Measurements from ENCODE around the gene PLXNA4.

PLXNA4 gene

DNA sequence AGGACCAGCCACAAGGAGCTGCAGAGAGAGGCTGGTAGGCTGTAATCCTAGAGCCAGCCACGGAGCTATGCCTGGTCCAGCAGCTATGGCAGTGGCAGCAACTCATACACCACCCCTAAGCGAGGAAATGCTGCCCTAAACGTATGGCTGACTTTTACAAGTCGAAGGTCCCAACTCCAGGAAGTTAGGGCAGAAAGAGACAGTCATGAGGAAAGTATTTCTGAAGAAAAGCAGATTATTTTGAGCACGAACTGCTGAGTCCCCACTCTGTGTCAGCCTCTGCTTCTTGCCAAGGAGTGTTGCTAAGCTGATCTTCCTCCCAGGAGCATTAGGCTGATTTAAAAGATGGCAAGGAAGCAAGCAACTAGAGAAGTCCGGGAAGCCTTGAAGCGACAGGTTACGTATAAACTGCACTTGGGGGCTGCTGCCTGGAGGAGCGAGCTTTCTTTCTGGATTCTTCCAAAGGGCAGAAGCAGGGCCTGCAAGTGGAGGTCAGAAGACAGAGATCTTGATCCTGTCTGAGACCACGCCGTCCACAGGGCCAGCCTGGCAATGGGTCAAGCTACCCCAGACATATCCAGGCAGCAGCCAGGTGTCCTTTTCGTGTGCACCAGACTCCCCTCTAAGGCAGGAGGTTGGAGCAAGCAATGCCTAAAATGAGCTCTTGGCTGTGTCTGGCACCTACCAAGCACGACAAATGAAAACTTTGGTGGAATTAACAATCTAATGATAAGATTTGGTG, 39.4 kb downstream of the PLXNA4 start:
- no peak for DNase-seq (ENCODE audit: low spot score)

GRCh38 chr7:132533916-132534315, 42.4 kb downstream of the PLXNA4 start:
- peak; percentile 22 for DNase-seq (ENCODE audit: low spot score)

DNA sequence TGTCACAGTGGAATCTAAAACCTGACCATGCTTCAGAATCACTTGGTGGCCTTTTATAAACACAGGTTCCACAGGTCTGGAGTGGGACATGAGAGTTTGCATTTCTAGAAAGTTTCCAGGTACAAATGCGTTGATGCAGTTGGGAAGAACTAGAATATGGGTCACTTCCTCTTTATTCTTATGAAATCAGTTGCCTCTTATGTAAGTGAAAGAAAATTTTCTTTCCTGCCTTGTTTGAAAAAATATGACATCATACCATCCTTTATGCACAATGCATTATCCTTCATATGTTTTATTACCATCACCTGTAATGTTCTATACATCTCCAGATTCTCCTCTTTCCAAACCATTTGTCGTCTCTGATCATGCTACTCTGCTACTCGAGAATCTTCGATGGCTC, 44.0 kb downstream of the PLXNA4 start:
- DNase-seq (ENCODE audit: low spot score), result no peak

- no peak for DNase-seq (ENCODE audit: low spot score)
These were observed 44.7 kb downstream of the PLXNA4 start for GRCh38 chr7:132531562-132531961.

- DNase-seq (ENCODE audit: low spot score), result no peak
These were observed 47.6 kb downstream of the PLXNA4 start for GRCh38 chr7:132528695-132529094.

DNA sequence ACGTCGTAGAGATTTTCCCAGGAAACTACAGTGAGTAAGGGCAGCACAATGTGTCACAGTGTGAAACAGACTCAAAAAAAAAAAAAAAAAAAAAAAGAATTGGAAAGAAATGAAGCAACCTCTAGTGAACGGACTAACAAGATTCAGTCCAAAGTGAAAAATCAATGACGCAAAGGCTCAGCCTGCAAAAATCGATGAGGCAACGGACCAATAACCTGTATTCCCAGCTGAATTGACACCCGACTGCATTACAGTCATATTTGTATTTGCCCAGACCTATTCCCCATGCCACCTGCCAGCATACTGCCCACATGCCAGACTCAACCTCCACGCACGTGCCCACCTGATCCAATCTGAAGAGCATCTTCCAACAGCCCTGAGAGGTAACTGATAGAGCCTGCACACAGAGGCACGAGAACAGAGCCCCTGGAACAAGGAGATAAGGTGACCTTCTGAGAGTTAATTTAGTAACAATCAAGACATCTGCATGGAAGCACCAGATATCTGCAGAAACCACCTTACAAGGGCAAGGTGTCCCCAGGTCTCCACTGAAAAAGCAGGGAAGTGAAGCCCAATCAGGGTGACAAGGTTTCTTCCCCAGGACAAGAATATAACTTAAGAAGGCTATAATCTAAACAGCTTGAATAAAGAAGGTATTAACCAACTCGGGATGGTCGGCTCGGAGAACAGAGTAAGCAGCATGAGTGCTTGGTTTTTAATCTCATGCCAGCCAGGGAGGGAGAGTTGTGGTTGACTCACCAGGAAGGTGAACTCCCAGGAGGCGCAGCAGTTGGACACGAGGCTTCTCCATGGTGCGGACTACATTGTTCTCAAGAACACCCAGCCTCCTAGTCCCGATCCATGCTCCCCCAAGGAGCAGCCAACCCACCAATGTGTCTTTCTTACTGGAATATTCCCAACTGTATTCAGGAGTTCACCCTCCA, 48.5 kb downstream of the PLXNA4 start:
- DNase-seq (ENCODE audit: low spot score), result no peak

- DNase-seq (ENCODE audit: low spot score), result no peak
These were observed 50.0 kb downstream of the PLXNA4 start for GRCh38 chr7:132526111-132526740.

- DNase-seq (ENCODE audit: low spot score), result no peak
These were observed 54.8 kb downstream of the PLXNA4 start for GRCh38 chr7:132521423-132521822.

DNA sequence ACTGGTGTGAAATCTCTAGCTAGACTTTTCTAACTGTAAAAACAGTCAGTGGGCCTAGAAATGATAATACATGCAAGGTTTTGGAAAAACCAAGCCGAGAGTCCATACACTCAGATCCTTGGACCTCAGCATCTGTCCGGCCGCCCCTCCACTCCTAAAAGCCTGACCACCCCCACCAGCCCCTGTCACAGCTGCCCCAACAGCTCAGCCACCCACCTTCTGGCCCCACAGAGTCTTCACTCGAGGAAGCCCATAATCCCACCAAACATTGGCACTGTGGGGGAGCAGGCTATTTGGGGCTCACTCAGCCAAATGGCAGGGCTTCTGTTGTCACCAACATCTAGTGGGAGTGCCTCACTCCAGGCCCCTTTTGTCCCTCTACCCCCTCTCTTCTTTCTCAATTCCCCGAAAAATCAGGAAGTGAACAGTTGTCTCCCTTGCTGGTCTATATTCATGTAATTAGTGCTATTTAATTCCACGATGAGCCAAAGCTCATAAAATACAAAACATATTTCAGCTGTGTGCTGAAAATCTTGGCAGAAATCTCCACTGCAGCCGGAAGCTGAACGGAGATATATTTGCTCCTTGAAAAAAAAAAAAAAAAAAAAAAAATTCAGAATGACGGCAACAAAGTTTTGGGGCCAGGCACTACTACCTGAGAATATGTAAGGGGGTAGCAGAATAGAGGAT, 55.5 kb downstream of the PLXNA4 start:
- DNase-seq (ENCODE audit: low spot score), result no peak

- peak; percentile 35 for DNase-seq (ENCODE audit: low spot score)
These were observed 56.3 kb downstream of the PLXNA4 start for GRCh38 chr7:132519936-132520335.

- peak; percentile 22 for DNase-seq (ENCODE audit: low spot score)
These were observed 57.5 kb downstream of the PLXNA4 start for GRCh38 chr7:132518839-132519173.

- DNase-seq (ENCODE audit: low spot score), result no peak
These were observed 58.0 kb downstream of the PLXNA4 start for GRCh38 chr7:132518102-132518838.

DNA sequence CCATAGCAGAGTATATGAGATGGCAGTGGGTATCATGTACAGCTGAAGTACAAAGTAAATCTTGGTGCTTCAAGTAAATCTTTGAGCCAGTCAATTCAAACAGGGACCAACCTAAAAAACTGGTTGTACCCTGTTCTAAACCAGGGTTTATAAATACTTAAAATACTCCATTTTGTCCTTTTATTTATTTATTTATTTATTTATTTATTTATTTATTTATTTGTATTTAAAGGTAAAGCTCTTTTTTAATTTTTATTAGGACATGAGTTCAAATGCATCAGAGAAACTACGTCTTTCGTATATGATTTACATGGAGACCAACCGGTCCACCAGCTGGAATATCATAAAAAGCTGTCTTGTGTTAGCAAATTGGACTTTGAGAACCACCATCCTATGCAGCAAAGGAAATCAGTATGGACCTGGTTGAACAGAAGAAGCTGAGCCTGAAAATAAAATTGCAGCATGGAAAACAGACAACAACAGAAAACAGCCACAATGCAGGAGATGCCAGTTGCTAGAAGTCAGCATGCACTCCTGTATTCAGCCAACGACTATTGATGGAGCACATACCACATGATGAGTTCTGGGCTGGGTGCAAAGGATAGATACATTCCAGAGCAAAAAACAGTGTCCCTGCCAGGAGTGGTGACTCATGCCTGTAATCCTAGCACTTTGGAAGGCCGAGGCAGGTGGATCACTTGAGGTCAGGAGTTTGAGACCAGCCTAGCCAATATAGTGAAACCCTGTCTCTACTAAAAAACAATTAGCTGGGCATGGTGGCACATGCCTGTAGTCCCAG, 60.0 kb downstream of the PLXNA4 start:
- peak; percentile 23 for DNase-seq (ENCODE audit: low spot score)

GRCh38 chr7:132515181-132515580, 61.1 kb downstream of the PLXNA4 start:
- no peak for DNase-seq (ENCODE audit: low spot score)

DNA sequence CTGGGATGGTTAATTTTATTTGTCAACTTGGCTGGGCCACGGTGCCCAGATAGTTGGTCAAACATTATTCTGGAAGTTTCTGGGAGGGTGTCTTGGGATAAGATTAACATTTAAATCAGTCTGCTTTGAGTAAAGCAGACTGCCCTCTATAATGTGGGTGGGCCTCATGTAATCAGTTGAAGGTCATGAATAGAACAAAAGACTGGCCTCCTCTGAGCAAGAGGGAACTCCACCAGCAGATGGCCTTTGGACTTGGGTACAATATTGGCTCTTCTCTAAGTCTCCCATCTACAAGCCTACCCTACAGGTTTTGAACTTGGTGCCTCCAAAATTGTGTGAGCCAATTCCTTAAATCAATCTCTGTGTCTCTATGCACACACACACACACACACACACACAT, 61.8 kb downstream of the PLXNA4 start:
- DNase-seq (ENCODE audit: low spot score), result no peak

DNA sequence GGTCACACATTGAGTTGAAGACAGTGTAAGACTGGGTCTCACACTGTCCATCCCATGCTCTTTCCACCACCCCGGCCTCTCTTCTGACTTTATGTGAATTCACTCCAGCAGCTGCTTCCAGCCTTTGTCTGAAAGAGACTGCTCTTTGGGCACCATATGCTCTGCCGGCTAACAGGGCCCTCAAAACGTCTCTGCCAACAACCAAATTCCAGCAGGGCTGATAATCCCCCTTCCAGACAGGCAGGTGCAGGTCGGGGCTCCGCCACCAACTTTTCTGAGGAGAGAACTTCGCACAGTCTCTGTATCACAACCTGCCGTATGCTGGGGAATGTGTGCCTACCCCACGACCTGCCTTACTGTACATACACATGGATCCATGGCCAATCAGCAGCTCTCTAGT, 64.3 kb downstream of the PLXNA4 start:
- no peak for DNase-seq (ENCODE audit: low spot score)

GRCh38 chr7:132511387-132511786, 64.9 kb downstream of the PLXNA4 start:
- no peak for DNase-seq (ENCODE audit: low spot score)

DNA sequence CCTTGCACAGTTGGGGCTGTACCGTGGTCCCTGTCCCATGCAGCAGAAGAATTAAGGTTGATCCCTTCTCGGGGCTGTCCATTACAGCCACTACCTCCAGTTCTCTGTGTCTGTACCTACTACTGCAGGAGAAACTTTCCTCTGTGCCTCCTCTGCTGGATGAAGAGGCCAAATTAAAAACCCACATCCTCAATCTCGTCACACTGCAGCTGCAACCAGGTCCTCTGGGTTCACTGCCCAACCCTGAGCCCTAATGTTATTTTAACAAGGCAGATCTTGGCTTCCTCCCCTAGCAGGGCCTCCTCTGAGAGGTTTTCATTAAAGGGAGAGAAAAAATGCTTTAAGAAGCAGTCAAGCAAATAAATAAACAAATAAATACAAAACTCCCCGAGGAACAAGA, 66.6 kb downstream of the PLXNA4 start:
- no peak for DNase-seq (ENCODE audit: low spot score)

DNA sequence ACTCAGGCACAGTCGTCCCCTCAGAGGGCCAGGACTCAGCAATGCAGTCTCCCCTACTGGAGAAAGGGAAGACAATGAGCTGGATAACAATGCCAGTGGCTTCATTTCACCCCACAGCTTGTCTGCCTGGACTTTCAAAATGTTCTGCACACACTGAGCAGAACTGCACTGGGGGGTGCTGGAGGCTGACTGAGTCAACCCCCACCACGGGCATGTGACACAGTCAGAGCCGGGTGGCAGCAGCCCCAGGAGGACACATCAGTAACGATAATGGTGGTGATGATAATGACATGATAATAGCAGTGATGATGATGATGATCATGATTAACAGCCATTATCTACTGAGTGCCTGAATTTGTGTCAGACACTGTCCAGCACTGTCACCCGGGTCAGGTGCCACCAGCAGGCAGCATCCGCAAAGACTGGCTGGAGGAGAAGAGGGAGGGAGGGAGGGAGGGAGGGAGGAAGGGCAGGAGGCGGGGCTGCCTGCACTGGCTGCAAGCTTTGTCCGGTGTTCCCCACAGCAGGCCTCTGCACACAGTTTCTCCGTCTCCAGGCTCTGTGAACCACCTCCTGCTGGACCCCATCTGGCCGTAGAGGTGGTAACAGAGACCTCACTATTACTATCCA, 67.4 kb downstream of the PLXNA4 start:
- no peak for DNase-seq (ENCODE audit: low spot score)

GRCh38 chr7:132504852-132505251, 71.4 kb downstream of the PLXNA4 start:
- DNase-seq (ENCODE audit: low spot score), result no peak

Data from pons (tissue), 1 donor.